GM18873 (cell line): ENCODE results near the gene GSTA5.
"Not testable (repeated sequence)": the region's sequence is repeated elsewhere in the genome, so short reads cannot be mapped to it uniquely, and the experiment has no call there.

ENCODE experiments used
- ATAC-seq: cut with Tn5 transposase; IDR thresholded peaks from one replicate; pipeline ENCODE4 v1.9.1; 2021; ENCODE audit warnings: mild to moderate bottlenecking, moderate library complexity, moderate number of reproducible peaks; ENCODE audit not compliant: unreplicated experiment, low FRiP score

Gene GSTA5

GRCh38 chr6:52840763-52841585, at the start of gene GSTA5:
Gene GSTA5 (minus strand): TSS chr6:52840813.
- no peak for ATAC-seq

- no peak for ATAC-seq
Observed at GRCh38 chr6:52890018-52890417, 49.4 kb upstream of the GSTA5 start.

- no peak for ATAC-seq
Observed at GRCh38 chr6:52887910-52888524, 47.4 kb upstream of the GSTA5 start.

GRCh38 chr6:52881996-52882841, 41.6 kb upstream of the GSTA5 start:
- ATAC-seq: peak; percentile 98

- ATAC-seq: no peak
Observed at GRCh38 chr6:52881662-52881995, 41.0 kb upstream of the GSTA5 start.

- no peak for ATAC-seq
Observed at GRCh38 chr6:52877786-52878185, 37.2 kb upstream of the GSTA5 start.

GRCh38 chr6:52877168-52877567, 36.6 kb upstream of the GSTA5 start:
- no peak for ATAC-seq

GRCh38 chr6:52876056-52876787, 35.6 kb upstream of the GSTA5 start:
- no peak for ATAC-seq

GRCh38 chr6:52872031-52872430, 31.4 kb upstream of the GSTA5 start:
- no peak for ATAC-seq

GRCh38 chr6:52871621-52872020, 31.0 kb upstream of the GSTA5 start:
- ATAC-seq: no peak

GRCh38 chr6:52870335-52871091, 29.9 kb upstream of the GSTA5 start:
- ATAC-seq: not testable (repeated sequence)

- not testable (repeated sequence) for ATAC-seq
Observed at GRCh38 chr6:52868899-52869298, 28.3 kb upstream of the GSTA5 start.

- no peak for ATAC-seq
Observed at GRCh38 chr6:52868240-52868639, 27.6 kb upstream of the GSTA5 start.

GRCh38 chr6:52861151-52861550, 20.5 kb upstream of the GSTA5 start:
- ATAC-seq: not testable (repeated sequence)

- no peak for ATAC-seq
Observed at GRCh38 chr6:52858416-52858815, 17.8 kb upstream of the GSTA5 start.

- ATAC-seq: not testable (repeated sequence)
Observed at GRCh38 chr6:52856137-52856536, 15.5 kb upstream of the GSTA5 start.

- no peak for ATAC-seq
Observed at GRCh38 chr6:52849137-52849536, 8.5 kb upstream of the GSTA5 start.

GRCh38 chr6:52846002-52846401, 5.4 kb upstream of the GSTA5 start:
- no peak for ATAC-seq

- no peak for ATAC-seq
Observed at GRCh38 chr6:52843605-52844004, 3.0 kb upstream of the GSTA5 start.
